Gastroesophageal sphincter (tissue), 3 donors: ENCODE data around the gene NLGN4X.

Experiments
- CTCF ChIP-seq, 4 experiments: fragments of 200-600 bp in 2 of 4; fragments of 450-650 bp in 2 of 4; sonication (generic) in 1 of 4; IDR thresholded peaks; one replicate each; pipeline ENCODE4 v1.5.1; 2017 to 2019; ENCODE audit warnings: antibody characterized with exemption in 4 of 4, mild to moderate bottlenecking in 2 of 4, moderate library complexity in 2 of 4
- EP300 ChIP-seq: sonication (generic); formaldehyde crosslinking; IDR thresholded peaks from one replicate; pipeline ENCODE4 v1.6.1; 2017; ENCODE audit warnings: antibody characterized with exemption, mild to moderate bottlenecking
- POLR2A ChIP-seq, 2 donors: fragments of 450-650 bp; IDR thresholded peaks; one replicate each; pipeline ENCODE4 v1.6.1; 2017; ENCODE audit warnings: antibody characterized with exemption in 2 of 2, mild to moderate bottlenecking in 2 of 2, moderate library complexity in 1 of 2

GRCh38 chrX:6210230-6210629 lies 18.4 kb downstream of the NLGN4X start:
- TF ChIP-seq EP300 (no peak), CTCF (IDR thresholded peaks at IDR 0.05) (no peak), POLR2A (IDR thresholded peaks at IDR 0.05) (no peak)
